Fibroblast of upper back skin (primary cell): ENCODE measurements around the gene MYT1.
"Not testable (repeated sequence)": the region's sequence is repeated elsewhere in the genome, so short reads cannot be mapped to it uniquely, and the experiment has no call there.

Source experiments
- DNase-seq: peaks from one replicate; pipeline ENCODE4 v3.0.0-alpha.2; 2013

MYT1 gene

GRCh38 chr20:64280460-64280843 is 116.2 kb downstream of the MYT1 start:
- no peak for DNase-seq

GRCh38 chr20:64283646-64284045 is 119.4 kb downstream of the MYT1 start:
- DNase-seq: no peak

GRCh38 chr20:64285579-64286446 is 121.6 kb downstream of the MYT1 start:
- not testable (repeated sequence) for DNase-seq

- not testable (repeated sequence) for DNase-seq
Measured at GRCh38 chr20:64286447-64287263, 122.4 kb downstream of the MYT1 start.

GRCh38 chr20:64287264-64287590 is 123.0 kb downstream of the MYT1 start:
- not testable (repeated sequence) for DNase-seq
